Measurements from ENCODE around the gene TPP2. TPM values are rescaled to one million over a fixed set of nuclear protein-coding genes. Genes with fewer than 3 reads are reported as not detected.

The TPP2 gene
- total and polyA plus RNA-seq, 9 of the 15 experiments (the other 6 are each of a cell fraction or from before 2014, with no cell fraction given) = 18.8 to 87.7 (median 55.9) TPM

DNA sequence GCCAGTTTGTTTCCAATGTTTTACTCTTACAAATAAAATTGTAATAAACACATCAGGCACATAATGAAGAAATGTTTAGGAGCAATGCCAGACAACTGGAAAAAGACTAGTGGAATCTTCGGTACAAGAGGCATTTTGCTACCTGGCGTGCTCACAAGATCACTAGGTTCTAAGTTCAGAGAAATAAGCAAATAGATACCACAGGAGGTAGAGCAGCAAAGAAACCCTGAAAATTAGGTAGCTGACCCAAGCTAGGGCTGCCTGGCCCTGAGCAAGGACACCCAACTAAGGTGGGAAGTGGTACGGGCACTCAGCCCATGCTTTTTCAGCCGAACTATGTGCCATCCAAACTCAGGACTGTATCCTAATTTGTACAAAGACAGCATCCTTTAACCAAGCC is 32.2 kb upstream of the TPP2 start (continued):
- TF ChIP-seq, protein P1, sequence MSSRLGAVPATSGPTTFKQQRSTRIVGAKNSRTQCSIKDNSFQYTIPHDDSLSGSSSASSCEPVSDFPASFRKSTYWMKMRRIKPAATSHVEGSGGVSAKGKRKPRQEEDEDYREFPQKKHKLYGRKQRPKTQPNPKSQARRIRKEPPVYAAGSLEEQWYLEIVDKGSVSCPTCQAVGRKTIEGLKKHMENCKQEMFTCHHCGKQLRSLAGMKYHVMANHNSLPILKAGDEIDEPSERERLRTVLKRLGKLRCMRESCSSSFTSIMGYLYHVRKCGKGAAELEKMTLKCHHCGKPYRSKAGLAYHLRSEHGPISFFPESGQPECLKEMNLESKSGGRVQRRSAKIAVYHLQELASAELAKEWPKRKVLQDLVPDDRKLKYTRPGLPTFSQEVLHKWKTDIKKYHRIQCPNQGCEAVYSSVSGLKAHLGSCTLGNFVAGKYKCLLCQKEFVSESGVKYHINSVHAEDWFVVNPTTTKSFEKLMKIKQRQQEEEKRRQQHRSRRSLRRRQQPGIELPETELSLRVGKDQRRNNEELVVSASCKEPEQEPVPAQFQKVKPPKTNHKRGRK (tag; IDR thresholded peaks at IDR 0.05) = no peak
- no peak for TF ChIP-seq CEBPG (CRISPR knock-in tag; IDR thresholded peaks at IDR 0.05)
- TF ChIP-seq CEBPG (tag; conservative IDR thresholded peaks at IDR 0.05 in 1 of 2, IDR thresholded peaks at IDR 0.05 in 1 of 2) = no peak
- no peak for TF ChIP-seq CGGBP1 (CRISPR knock-in tag; IDR thresholded peaks at IDR 0.05)

DNA sequence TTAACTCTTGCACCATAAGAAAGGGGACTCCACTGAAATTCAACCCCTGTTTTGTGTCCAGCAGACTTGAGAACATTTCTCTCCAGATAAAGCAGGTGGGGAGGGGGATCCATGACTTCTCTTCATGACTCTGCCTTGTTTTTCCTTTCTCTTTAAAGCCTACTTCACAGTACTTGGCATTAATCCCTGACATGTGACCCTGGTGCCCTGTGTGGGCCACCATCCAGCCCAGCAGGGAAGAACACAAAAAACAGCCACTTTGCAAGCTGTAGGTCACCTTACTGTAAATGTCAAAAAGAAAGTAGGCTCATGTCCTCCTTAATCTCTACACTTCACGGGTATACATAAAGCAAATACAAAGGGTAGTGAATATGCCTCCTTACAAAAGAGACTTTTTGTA is 30.3 kb upstream of the TPP2 start:
- no peak overlapping the region for H3K4me2 ChIP-seq (ENCODE audit: insufficient read depth, low read length)
- H3K4me1 ChIP-seq (replicated peaks in 1 of 2; ENCODE audit: control insufficient read depth in 2 of 2, insufficient read depth in 2 of 2, low read length in 2 of 2) = no peaks in the 10 kb centered on the region
- no peaks in the 10 kb centered on the region for H4K20me1 ChIP-seq (replicated peaks; ENCODE audit: control insufficient read depth, insufficient read depth, low read length)
- 0% methylated on average over 1 of the region's 1 CpG for WGBS (ENCODE audit: insufficient coverage, low coverage, missing lambda C conversion rate)
- in situ Hi-C loops (cut with MboI) = loop anchor here (25.0 kb wide), 1 partner anchor 1429 kb away; no protein-coding TSS in a partner anchor
- peaks cover 0 to 5% of the 10 kb centered on the region in 2 experiments; a peak in 1 of 5 replicates for H3K27me3 ChIP-seq (ENCODE audit: control insufficient read depth in 2 of 2, insufficient read depth in 2 of 2, low read length in 2 of 2)
- no peaks in the 10 kb centered on the region for H3K9me1 ChIP-seq (ENCODE audit: control insufficient read depth, insufficient read depth, low read length)
- CTCF ChIA-PET (ENCODE audit: low intra/inter-chr PET ratio) = no interaction called here
- TF ChIP-seq SAP30 (IDR thresholded peaks at IDR 0.05; ENCODE audit: borderline replicate concordance, insufficient read depth, low read depth, low read length, poor library complexity, severe bottlenecking) (no peak), ZNF24 (IDR thresholded peaks at IDR 0.05) (no peak), TARDBP (IDR thresholded peaks at IDR 0.05) (no peak), SAFB (IDR thresholded peaks at IDR 0.05; ENCODE audit: borderline replicate concordance, low read depth, low read length) (no peak), ZNF717 (CRISPR knock-in tag; IDR thresholded peaks at IDR 0.05) (no peak), ETV1 (tag; conservative IDR thresholded peaks at IDR 0.05; ENCODE audit: low read depth) (no peak), PHF8 (IDR thresholded peaks at IDR 0.05; ENCODE audit: borderline replicate concordance, low read length) (no peak), ZNF518B (CRISPR knock-in tag; IDR thresholded peaks at IDR 0.05) (no peak)
- no peak for ATAC-seq
- H3K4me3 ChIP-seq = no peak overlapping the region
- H3K79me2 ChIP-seq (ENCODE audit: control insufficient read depth, insufficient read depth, low read length) = no peaks in the 10 kb centered on the region
- H3K9ac ChIP-seq (ENCODE audit: insufficient read depth in 1 of 2, low read depth in 2 of 2, low read length in 2 of 2) = no peak overlapping the region
- H3K27ac ChIP-seq (ENCODE audit: extremely low read depth, low read depth, low read length) = no peak overlapping the region
- no TSS peak for BruUV-seq (replicated peaks)
- no peaks in the 10 kb centered on the region for H3K36me3 ChIP-seq (ENCODE audit: control insufficient read depth, insufficient read depth, low read length)
- POLR2A ChIA-PET = no interaction called here
- no peak for FAIRE-seq
- DNase-seq (ENCODE audit: extremely low read depth in 1 of 4, low spot score in 3 of 4) = no peak
- H2AFZ ChIP-seq (ENCODE audit: low read depth, low read length) = no peak overlapping the region
- no peaks in the 10 kb centered on the region for H3K9me3 ChIP-seq (replicated peaks; ENCODE audit: control insufficient read depth, insufficient read depth, low read depth, low read length)
- intact Hi-C loops (cut with micrococcal nuclease) = loop anchor here (10.0 kb wide), 1 partner anchor 622 kb away; no protein-coding TSS in a partner anchor

All from K562 (cell line).